GM19240 (cell line): ENCODE data around the gene ANKRD11.
"Not testable (repeated sequence)": the region's sequence is repeated elsewhere in the genome, so short reads cannot be mapped to it uniquely, and the experiment has no call there.

ENCODE experiments used
- DNase-seq: peaks from one replicate; pipeline ENCODE4 v3.0.0; 2011; ENCODE audit warnings: low spot score; ENCODE audit not compliant: insufficient read length

ANKRD11 gene

DNA sequence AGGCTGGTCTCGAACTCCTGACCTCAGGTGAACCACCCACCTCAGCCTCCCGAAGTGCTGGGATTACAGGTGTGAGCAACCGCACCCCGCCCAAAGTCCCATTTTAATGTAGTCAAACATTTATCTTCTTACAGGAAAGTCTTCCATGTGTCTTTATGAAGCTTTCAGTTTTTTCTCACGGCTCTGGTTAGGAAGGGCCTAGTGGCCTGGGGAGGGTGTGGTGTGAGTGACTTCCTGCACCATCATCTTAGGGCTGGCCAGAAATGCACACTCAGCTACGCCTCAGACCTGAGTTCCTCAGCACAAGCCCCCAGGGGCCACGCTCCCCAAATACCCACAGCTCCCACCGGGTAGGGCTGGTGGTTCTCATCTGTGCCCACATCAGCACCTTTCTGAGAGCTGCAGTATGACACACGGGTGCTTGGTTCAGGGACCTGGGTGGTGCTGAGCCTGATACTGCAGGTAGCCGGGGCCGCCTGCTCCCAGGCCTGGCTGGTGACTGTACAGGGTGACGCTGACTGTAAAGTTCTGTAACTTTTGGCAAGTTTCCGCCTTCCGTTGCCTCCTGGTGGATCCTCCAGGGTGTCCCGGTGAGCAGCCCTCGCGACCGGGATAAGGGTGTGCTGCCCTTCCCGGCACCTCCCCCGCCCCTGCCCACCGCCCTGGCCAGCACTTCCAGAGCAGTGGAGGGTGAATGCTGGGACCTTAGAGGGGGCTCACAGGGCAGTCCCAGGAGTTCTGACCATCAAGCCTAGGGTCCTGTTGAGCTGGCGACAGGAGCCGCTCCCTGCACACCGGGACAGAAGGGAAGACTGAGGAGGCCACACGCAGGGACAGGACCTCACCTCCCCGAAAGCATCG lies 220.3 kb downstream of the ANKRD11 start:
- no peak for DNase-seq

DNA sequence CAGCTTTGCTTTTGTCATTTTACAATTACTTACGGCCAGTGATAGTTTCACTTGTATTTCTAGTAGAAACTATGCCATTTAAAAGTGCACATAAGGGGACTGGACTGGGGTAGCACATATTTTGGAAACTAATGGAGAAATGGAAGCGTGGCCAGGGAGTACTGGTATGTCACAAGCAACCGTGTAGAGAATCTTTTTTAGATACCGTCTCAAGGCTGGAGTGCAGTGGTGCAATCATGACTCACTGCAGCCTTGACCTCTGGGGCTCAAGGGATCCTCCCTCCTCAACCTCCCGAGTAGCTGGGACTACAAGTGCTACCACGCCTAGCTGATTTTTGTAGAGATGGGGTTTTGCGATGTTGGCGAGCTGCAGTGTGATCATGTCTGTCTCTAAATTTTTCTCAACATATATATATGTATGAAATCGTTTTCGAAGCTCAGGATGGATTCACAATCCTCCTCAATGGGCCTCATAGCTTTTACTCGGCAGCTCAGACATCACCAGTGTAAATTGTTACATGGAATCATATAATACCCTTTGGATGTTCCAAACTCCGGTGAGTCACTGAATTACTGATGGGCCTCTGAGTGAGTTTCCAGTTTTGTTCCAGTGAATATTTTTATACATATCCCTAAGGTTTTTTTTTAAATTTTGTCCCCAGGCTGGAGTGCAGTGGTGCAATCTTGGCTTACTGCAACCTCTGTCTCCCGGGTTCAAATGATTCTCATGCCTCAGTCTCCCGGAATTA lies 221.2 kb downstream of the ANKRD11 start:
- DNase-seq = no peak

DNA sequence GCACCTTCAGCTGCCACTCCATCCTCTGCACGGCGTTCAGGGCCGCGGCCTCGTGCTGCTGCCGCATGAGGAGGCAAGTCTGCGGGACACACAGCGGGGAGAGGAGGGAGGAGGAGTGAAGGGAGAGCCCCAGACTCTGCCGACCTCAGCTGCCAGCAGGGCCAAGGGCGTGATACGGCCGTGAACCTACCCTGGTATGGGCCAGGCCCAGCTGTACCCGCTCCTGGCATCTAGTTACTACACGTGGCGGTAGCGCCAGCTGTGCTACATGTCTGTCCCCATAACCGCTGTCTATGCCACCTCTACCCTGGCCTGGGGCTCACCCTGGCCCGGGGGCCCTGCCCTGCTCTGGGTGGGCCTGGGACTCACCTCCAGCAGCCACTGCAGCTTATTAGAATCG lies 221.8 kb downstream of the ANKRD11 start:
- no peak for DNase-seq

DNA sequence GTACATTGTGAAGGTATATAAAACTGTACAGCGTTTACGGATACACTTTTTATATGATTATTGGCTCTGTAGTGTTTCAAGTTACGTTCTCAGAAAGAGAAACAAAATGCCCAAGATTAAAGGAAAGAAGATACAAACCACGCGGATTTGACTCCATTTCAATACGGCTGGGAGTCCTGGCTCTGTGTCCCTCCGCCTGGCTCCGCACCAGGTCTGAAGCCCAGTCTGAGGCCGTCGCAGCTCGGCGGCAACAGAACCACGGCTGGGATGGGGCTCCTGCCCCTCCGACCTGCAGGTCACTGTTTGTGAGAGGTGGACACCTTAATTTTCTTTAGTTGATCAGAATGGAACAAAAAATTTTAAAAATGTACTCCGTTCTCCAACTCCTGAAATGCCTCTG lies 222.6 kb downstream of the ANKRD11 start:
- not testable (repeated sequence) for DNase-seq

DNA sequence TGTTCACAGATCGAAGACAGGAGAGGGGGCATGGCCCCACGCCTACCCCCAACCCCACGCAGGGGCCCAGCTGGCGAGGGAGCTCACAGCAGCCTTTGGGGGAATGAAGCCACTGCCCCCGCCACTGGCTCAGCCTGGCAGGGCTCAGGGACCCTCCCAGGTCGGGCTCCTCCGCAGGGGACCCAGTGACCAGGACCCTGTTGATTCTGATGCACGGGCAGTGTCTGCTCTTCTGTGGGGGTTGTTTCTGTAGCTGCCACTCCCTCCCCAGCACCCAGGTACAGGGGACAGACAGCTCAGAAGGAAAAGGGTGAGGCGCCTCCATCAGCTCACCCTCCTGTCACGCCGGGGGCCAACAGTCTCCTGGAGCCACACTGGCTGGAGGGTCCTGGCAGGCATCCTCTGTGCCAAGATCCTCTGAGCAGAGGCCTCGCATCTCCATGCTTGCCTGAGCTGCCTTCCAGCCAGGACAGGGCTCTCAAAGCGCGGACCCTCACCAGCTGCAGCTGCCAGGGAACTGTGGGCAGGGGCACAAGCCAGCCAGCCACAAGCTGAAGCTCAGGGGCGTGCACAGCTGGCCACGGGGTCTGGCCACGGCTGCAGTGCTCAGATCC lies 223.7 kb downstream of the ANKRD11 start:
- no peak for DNase-seq

DNA sequence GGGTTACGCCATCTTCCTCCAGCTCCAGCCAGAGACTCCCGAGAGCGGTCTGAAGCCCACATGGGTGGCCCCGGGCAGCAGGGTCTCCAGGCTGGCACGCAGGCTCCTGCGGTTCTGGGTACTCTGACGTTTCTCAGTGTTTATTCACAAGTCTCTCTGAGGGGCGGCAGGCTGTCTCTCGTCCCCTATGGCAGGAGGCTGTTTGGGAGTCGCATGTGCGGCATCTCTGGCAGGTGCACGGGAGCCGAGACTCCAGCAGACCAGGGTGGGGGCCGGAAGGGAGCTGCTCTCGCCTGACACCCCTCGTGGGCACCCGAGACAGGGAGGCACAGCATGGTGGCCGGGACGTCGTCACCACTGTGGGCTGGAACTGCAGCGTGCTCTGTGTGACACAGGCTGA lies 224.7 kb downstream of the ANKRD11 start:
- no peak for DNase-seq

DNA sequence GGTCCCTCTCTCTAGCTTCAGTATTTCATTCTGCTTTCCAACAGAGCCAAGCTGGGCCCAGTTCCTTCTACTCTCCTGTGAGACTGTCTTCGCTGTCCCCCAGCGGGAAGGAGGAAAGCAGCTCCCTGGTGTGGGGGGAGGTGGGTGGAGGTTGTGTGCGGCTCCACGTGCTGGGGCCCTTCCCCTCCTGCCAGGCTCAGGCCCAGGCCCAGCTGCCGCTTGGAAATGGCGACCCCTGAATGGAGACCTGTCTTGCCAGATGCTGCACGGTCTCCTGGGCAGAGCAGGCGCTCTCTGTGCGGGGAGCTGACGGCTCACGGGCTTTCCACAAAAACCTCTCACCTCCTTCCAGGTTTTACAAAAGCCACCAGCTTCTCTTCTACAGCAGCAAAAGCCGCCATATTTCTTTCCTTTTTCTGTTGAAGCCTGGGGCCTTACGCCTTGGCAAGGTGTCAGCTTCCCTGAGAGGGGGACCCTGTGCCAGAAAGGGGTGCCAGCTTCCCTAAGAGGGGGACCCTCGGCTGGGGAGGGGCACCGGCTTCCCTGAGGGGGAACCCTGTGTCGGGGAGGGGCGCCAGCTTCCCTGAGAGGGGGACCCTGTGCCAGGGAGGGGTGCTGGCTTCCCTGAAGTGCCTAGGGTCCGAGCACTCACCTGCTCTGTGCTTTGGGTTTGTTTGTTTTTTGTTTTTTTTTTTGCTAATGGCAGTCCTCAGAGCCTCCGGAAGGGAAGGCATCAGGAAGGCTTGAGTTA lies 225.4 kb downstream of the ANKRD11 start:
- DNase-seq = no peak

DNA sequence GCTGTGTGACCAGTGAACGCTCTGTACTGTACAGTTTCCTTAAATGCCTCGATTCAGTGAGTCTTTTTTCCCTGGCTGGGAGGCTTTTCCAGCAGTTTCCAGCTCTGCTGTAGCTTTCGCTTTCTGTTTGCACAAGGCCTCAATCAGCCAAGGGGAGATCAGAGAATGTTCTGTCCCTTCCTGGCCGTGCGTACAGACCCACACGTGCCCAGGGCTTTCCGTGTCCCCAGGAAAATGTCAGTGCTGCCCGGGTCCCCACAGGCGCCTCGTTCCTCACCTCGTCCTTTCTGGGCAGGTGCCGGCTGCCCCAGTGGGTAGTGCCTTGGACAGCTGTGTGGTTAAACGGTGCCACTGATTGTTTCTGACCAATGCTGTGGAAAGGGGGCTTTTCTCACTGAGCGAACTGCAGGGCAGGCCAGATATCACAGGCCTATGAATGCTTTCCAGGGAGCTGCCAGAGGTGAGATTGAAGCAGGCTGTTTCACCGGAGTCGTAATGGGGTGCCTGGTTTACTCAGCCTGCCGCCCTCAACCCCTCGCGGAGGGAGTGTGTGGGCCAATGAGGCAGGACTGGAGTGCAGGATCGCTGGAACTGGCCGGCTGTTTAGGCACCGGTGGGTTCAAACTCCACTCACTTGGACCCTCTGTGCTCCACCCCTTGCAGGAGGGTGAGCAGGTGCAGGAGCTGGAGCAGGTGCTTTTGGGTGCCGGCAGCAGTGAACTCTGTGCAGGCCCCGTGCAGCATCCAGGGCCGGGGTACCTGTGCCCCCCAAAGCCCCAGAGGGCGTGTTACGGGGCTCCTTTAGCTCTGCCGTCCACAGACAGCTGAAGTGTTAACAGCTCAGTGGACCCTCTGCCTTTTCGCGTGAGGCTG lies 228.4 kb downstream of the ANKRD11 start:
- DNase-seq = no peak

DNA sequence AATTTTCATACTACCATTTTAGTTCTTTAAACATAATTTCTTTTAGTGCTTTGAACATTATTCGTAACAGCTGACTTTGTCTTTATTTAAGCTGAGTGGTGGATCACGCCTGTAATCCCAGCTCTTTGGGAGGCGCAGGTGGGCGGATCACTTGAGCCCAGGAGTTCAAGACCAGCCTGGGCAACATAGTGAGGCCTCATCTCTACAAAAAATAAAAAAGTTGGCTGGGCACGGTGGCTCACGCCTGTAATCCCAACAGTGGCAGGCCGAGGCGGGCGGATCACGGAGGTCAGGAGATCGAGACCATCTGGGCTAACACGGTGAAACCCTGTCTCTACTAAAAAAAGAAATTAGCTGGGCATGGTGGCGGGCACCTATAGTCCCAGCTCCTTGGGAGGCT lies 230.5 kb downstream of the ANKRD11 start:
- not testable (repeated sequence) for DNase-seq

DNA sequence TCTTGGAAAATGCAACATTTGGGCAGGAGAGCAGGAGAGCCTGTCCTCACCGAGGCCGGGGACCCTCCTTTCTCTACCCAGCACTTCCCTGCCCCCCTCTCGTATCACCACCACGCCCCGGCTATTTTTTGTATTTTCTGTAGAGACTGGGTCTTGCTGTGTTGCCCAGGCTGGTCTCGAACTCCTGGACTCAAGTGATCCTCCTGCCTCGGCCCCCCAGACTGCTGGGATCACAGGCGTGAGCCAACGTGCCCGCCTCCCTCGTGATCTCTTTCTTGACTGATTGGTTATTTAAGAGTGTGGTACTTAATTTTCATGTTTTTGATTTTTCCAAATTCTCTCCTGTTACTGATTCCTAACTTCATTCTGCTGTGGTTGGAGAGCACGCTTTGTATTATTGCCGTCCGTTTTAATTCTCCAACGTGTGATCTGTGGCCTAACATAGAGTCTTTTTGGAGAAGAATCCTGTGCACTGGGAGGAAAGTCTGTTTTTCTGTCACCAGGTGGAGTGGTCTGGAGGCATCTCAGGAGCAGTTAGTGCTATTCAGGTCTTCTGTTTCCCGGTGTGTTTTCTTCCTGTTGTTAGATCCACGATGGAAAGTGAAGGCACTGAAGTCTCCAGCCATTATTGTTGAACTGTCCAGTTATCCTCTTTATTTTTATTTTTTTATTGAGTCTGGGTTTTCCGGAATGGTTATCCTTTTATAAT lies 232.4 kb downstream of the ANKRD11 start:
- DNase-seq = no peak

DNA sequence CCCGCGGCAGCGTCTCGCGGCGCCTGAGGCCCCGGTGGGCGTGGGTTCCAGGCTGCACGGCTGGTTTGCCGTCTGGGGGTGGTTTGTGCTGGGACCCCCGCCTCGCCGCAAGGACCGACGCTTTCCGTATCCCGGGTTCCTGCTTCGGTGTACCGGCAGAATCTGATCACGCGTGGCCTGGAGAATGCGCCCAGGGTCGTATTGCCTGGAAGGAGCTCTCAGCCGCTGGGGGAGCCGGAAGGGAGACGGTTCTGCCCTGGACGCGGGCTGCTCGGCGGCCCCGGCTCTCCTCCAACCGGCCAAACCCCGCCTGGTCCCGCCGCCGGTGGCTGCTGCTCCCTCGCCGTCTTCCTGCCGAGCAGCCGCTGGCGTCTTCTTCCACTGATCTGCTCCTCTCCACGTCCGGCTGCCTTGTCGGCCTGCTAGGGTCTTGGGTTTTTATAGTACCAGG lies 233.1 kb downstream of the ANKRD11 start:
- no peak for DNase-seq

DNA sequence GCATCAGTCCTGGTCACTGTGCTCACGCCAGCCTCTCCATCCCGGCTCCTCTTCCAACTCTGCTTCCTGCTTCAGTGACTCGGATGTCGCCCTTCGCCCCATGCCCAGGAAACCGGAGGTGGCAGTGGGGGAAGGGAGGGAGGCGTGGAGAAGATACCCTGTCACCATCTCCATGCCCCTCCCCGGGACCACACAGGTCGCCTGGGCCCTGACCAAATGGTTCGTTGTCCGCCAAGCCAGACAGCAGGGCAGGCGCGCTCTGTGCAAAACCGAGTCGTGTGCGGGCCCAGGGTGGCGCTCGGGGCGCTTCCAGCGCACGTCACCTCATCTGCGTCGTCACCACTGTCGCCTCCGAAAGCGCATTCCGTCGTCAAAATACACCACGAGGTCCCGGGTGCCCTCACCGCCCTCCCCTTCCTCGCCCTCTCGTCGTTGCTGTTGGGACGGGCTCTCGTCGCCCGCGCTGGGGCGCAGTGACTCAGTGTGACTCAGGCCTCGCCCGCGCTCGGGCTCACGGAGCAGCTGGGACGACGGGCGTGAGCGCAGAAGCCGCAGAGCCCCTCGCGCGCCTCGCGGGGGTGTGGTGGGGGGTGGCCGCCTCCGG lies 233.6 kb downstream of the ANKRD11 start:
- DNase-seq = no peak

DNA sequence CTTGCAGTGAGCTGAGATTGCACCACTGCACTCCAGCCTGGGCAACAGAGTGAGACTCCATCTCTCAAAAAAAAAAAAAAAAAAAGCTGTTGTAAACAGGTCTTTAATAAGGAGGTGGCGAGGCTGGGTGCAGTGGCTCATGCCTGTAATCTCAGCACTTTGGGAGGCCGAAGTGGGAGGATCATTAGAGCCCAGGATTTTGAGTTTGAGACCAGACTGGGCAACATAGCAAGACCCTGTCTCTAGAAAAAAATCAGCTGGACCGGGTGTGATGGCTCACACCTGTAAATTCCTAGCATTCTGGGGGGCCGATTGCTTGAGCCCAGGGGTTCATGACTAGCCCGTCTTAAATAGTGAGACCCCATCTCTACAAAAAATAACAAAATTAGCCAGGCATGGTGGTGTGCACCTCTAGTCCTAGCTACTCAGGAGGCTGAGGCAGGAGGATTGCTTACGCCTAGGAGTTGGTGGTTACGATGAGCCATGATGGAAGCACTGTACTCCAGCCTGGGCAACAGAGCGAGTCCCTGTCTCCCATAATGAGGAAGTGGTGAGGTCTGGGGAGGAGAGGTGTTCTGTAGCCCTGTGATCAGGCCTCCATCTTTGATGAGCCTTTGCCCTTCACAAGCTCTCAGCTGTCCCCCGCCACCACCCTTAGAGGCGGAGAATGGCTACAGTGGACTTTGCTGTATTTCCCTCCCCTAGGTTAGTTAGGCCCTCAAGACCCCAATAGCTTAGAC lies 236.6 kb downstream of the ANKRD11 start:
- DNase-seq = no peak

DNA sequence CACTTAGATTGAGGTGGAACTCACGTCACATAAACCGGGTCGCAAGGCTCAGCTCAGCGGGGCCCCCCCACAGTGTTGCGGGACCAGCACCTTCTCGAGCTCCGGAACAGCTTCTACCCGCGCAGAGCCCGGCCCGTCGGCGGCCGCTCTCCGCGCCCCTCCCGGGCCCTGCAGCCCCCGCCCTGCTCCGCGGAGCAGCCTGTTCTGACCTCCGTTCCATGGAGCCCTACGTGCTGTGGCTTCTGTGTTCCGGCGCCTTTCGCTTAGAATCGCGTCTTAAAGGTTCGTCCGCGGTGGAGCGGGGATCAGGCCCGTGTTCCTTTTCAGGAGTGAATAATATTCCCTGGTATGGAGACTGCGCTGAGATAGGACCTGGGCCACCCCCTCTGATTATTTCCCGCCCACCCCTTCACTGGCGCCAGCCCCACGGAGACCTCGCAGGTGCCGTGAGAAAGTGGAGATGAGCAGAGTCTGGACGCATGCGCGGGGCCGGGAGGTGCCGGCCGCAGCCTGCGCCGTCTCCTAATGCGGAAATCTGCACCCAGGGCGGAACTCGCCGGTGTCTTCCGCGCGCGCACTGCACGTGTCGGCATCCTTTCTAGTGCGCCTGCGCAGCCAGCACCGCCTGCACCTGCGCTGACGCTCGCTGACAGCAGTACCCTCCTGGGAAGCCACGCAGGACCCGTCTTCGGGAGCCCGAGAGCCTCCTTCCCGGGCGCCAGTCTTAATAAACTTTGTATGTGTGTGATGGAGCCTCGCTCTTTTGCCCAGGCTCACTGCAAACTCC lies 242.0 kb downstream of the ANKRD11 start:
- no peak for DNase-seq

DNA sequence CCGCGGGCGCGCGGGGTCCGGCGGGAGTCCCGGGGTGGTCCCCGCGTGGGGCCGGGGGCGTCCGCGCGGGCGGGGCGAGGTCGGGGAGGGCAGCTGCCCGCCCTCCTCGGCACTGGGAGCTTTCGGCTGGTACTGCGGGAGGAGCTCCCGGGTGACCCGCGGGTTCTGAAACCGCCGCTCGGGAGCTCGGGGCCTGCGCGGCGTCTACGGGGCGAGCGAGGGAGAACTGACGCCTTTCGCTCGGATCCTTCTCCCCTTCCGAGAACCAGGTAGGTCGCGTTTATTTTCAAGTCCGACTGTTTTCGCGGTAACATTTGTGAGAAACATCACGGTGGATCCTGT lies 242.7 kb downstream of the ANKRD11 start:
- not testable (repeated sequence) for DNase-seq

DNA sequence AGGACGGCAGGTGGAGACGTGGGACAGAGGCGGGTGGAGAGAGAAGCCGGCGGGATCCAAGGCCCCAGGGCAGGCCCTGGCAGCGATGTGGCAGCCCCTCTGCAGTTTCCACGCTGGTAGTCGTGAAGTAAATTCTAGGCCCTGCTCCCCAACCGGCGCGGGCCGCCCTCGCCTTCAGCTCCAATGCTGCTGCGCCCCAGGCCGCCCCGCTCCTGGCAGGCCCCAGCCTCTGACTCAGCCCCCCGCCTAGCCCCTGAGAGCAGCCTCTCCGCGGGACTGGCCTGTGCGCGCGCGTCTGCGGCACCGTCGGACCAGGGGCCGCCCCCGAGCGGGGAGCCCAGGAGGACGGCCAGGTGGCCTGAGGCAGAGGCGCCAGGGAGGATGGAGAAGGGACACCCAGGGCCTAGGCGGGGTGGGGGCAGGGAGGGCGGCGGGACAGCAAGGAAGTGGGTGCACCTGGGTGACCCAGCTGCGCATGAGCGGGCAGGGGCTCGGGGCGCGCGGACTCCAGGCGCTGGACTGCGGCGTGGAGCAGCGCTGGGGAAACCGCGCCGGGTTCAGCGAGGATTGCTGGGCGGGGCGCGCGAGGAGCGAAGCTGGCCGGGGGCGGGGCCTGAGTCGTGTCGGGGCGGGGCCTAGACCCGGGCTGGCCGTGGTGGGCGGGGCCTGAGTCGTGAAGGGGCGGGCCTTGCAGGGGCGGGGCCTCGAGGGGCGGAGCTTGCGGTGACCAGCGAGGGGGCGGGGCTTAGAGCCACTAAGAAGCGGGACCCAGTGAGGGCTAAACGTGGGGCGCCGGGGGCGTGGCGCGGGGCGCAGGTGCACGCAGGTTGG lies 243.2 kb downstream of the ANKRD11 start:
- DNase-seq = peak; percentile 70

DNA sequence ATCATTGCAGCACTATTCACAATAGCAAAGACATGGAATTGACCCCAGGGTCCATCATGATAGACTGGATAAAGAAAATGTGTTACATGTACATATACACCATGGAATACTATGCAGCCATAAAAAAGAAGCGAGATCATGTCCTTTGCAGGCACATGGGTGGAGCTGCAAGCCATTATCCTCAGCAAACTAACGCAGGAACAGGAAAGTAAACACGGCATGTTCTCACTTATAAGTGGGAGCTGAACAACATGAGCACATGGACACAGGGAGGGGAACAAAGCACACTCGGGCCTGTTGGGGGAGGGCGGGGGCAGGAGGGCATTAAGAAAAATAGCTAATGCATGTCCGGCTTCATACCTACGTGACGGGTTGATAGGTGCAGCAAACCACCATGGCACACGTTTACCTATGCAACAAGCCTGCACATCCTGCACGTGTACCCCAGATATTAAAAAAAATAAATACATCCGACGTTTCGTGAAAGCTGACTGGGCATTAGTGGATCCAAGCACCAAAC lies 243.9 kb downstream of the ANKRD11 start:
- DNase-seq = no peak
